NB4 (cell line): ENCODE measurements around the gene SLITRK2.

ENCODE experiments used
- CTCF ChIP-seq: IDR thresholded peaks from one replicate; pipeline ENCODE4 v1.5.1; 2012; ENCODE audit warnings: low read depth, low read length
- POLR2A ChIP-seq: IDR thresholded peaks from 2 replicates; pipeline ENCODE4 v1.6.1; 2011; ENCODE audit warnings: mild to moderate bottlenecking; ENCODE audit not compliant: insufficient read length; ENCODE audit errors: extremely low read depth

GRCh38 chrX:145848857-145849256 lies 31.2 kb downstream of the SLITRK2 start:
- no peak for TF ChIP-seq POLR2A
- no peak for TF ChIP-seq CTCF
